Thoracic aorta (tissue), 2 donors: ENCODE data around the gene PDSS1. TPM values are rescaled to one million over a fixed set of nuclear protein-coding genes. Genes with fewer than 3 reads are reported as not detected.

Experiments
- ATAC-seq: fragments of 150-250 bp; one replicate; pipeline ENCODE4 v1.8.0; 2017; ENCODE audit warnings: low read depth; ENCODE audit not compliant: insufficient number of reproducible peaks, low FRiP score
- DNase-seq: peaks from one replicate; pipeline ENCODE4 v3.0.0-alpha.2; 2020; ENCODE audit warnings: low spot score
- H3K27ac ChIP-seq, 2 donors: fragments of 200-600 bp; sonication (generic); 1 replicate in 1 of 2; 2 replicates in 1 of 2; pipeline ENCODE4 v1.5.1; 2016; ENCODE audit warnings: mild to moderate bottlenecking in 2 of 2, moderate library complexity in 2 of 2
- H3K27me3 ChIP-seq: fragments of 200-600 bp; sonication (generic); replicated peaks from 2 replicates; pipeline ENCODE4 v1.6.0; 2016; ENCODE audit warnings: mild to moderate bottlenecking; ENCODE audit not compliant: insufficient read depth
- H3K36me3 ChIP-seq: fragments of 200-600 bp; sonication (generic); one replicate; pipeline ENCODE4 v1.5.1; 2016
- H3K4me1 ChIP-seq, 2 donors: fragments of 200-600 bp; sonication (generic); 1 replicate in 1 of 2; 2 replicates in 1 of 2; pipeline versions ENCODE4 v1.5.1 to v1.6.0; 2016; ENCODE audit warnings: low read depth in 2 of 2, mild to moderate bottlenecking in 1 of 2; ENCODE audit not compliant: control insufficient read depth in 1 of 2
- H3K4me3 ChIP-seq: fragments of 200-600 bp; sonication (generic); 2 replicates; pipeline ENCODE4 v1.5.1; 2016; ENCODE audit warnings: mild to moderate bottlenecking
- H3K9me3 ChIP-seq: fragments of 200-600 bp; sonication (generic); 2 replicates; pipeline ENCODE4 v1.5.1; 2016
- CTCF ChIP-seq: fragments of 200-600 bp; sonication (generic); IDR thresholded peaks from one replicate; pipeline ENCODE4 v1.5.1; 2019; ENCODE audit warnings: antibody characterized with exemption
- total RNA-seq, 2 donors: library from RNA; depleted of rRNA; stranded (reverse); fragments of >200 nt; gene quantifications; one replicate each; pipeline versions ENCODE4 v1.1.0 to v1.2.3, GENCODE V29; 2016

The PDSS1 gene
- total RNA-seq, 2 donors from 2014 or later: 2.0 to 5.4 TPM

DNA sequence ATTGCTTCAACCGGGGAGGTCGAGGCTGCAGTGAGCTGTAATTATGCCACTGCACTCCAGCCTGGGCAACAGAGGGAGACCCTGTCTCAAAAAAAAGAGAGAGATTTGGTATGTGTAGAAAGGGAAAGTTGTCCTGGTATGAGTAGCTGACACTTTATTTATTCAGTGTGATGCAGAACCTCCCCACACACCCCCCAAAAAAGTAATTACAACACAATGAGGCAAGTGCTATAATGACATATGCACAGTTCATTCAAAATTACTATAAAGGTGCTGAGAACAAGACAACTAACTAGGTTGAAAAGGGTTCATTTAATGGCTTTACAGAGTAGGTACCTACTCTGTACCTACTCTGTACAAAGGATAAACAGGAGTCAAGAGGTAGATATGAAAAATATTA, 80.2 kb downstream of the PDSS1 start:
- Histone ChIP-seq H3K36me3 (no peaks in the 10 kb centered on the region), H3K27ac (no peak overlapping the region)
- no peak for TF ChIP-seq CTCF

GRCh38 chr10:26779176-26779860, 81.8 kb downstream of the PDSS1 start:
- ATAC-seq: no peak

More for the DNA sequence above, 80.2 kb downstream of the PDSS1 start:
- DNase-seq (no peak), ATAC-seq (no peak)
- peaks cover 16 to 22% of the 10 kb centered on the region in 2 donors for H3K4me1 ChIP-seq
- H3K9me3 ChIP-seq: no peaks in the 10 kb centered on the region
- no peak overlapping the region for H3K4me3 ChIP-seq
- no peaks in the 10 kb centered on the region for H3K27me3 ChIP-seq

DNA sequence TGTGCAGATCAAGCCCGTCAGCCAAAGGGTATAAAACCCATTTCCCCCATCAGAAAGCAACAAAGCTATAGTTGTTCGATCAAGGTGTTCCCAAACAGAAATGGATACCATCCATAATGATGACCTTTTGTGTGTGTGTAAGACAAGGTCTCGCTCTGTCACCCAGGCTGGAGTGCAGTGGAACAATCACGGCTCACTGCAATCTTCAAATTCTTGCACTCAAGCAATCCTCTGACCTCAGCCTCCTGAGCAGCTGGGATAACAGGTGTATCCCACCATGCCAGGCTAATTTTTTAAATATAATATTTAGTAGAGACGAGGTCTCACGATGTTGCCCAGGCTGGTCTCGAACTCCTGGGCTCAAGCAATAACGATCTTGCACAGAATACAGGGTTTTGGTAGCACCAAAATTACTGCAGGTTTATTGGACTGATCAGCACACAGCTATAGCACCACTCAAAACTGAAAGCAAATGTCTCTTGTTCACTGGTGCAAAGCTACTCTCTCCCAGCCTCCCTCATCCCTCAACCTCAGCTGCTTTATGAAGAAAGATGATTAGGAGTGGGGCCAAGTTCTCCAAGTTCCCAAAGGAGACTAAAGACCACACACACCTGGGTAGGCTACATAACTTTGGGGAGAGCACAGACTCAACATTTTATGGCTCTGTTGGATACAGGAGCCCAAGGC, 82.7 kb downstream of the PDSS1 start:
- Histone ChIP-seq H3K36me3 (no peaks in the 10 kb centered on the region), H3K9me3 (no peaks in the 10 kb centered on the region), H3K4me1 (peaks cover 16 to 22% of the 10 kb centered on the region in 2 donors), H3K27ac (no peak overlapping the region), H3K27me3 (no peaks in the 10 kb centered on the region), H3K4me3 (no peak overlapping the region)
- TF ChIP-seq CTCF: no peak
- ATAC-seq (no peak), DNase-seq (no peak)

More at GRCh38 chr10:26779176-26779860, 81.8 kb downstream of the PDSS1 start:
- H3K27ac ChIP-seq: no peak overlapping the region
- TF ChIP-seq CTCF: no peak
- H3K4me1 ChIP-seq: peaks cover 16 to 22% of the 10 kb centered on the region in 2 donors
- H3K9me3 ChIP-seq: no peaks in the 10 kb centered on the region
- no peaks in the 10 kb centered on the region for H3K36me3 ChIP-seq
- no peaks in the 10 kb centered on the region for H3K27me3 ChIP-seq
- no peak for DNase-seq
- no peak overlapping the region for H3K4me3 ChIP-seq

DNA sequence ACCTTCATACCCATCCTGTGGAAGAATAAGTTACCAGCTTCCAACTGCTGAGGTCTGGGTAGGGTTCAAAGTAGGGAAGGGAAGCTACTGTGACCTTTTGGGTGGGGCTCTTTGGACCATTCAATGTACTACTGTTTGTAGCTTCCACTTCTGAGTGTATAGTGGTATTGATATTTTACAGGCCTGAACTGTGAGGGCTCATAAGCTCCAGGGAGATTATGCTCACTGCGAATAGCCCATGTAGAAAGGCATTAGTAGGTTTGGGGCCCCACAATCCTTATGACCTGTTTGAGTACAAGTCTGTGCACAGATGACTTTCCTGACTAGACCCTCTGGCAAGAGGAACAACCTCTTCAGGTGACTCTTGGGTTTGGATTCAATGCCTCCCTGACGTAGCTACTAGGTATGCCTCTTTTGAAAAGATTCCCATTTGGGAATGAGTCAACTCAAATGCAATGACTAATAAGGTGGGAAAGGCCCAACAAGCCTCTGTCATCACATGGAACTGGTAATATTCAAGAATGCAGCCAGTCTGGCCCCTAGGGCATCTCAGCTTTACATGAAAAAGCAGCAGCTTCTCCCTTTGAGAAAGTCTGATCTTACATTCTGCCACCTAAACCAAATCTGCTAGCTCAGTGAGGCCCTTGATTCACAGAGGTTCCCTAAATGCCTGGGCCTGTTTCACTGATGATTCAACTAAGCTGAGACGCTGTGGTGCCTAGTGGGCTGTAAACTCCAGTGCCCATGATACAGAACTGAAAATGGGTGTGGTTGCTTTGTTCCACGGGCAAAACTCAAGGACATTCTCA, 83.5 kb downstream of the PDSS1 start:
- no peak overlapping the region for H3K4me3 ChIP-seq
- H3K27ac ChIP-seq: peak overlapping the region in 1 of 2 donors; percentile 24
- DNase-seq (no peak), ATAC-seq (peak; percentile 61)
- H3K4me1 ChIP-seq: peaks cover 16 to 21% of the 10 kb centered on the region in 2 donors
- no peaks in the 10 kb centered on the region for H3K27me3 ChIP-seq
- H3K36me3 ChIP-seq: no peaks in the 10 kb centered on the region
- no peaks in the 10 kb centered on the region for H3K9me3 ChIP-seq
- TF ChIP-seq CTCF: no peak

DNA sequence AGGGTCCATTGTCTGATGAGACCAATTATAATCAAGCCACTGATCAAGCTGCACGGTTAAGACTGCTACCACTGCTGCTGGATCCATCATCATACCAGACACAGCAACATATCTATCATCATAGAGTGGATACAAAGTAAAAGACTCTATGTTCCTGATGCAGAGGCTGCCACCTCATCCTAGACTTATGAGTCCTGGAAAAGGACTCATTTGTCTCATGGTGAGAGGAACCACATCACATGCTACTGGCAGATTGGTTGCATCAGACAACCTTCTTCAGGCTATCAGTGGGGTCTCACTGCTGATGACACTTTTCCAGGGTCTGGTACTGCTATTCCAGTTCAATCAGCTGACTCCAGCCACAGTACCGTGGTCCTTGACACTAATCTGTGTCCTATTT, 84.3 kb downstream of the PDSS1 start:
- ATAC-seq (no peak), DNase-seq (no peak)
- peak overlapping the region in 1 of 2 donors; percentile 24 for H3K27ac ChIP-seq
- peaks cover 16 to 18% of the 10 kb centered on the region in 2 donors for H3K4me1 ChIP-seq
- H3K9me3 ChIP-seq: no peaks in the 10 kb centered on the region
- no peak for TF ChIP-seq CTCF
- no peak overlapping the region for H3K4me3 ChIP-seq
- no peaks in the 10 kb centered on the region for H3K27me3 ChIP-seq
- H3K36me3 ChIP-seq: no peaks in the 10 kb centered on the region
